ENCODE measurements around the gene PRDM5. TPM values are rescaled to one million over a fixed set of nuclear protein-coding genes. Genes with fewer than 3 reads are reported as not detected.

PRDM5 gene
- total RNA-seq, 6 experiments from 2014 or later = 0.20 to 0.64 (median 0.36) TPM

- no peak for ATAC-seq
- intact Hi-C loops (cut with DNase I) = no loop called here
- WGBS (ENCODE audit: insufficient coverage, low coverage, low lambda C conversion rate, missing lambda C conversion rate) = 54% methylated on average over 2 of the region's 2 CpGs
Observed at GRCh38 chr4:120761070-120761469, 161.5 kb downstream of the PRDM5 start.

DNA sequence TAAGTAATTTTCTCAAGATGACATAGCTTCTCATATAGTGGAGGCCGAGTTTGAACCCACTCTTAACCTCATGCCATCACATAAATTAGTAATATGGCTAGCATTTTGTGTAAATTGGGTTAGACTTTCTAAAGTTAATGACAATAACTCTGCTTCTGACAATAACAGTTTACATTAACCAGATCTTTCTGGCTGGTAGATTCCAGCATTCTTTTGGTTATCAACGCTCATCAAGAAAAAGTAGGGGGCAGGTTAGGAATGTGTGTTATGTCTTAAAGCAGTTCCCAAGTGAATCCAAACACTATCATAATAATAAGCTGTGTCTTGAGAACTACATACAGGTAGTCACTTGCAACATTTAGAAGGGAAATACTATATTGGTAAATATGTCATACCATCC, 162.5 kb downstream of the PRDM5 start:
- DNase-seq = no peak
- intact Hi-C loops (cut with DNase I) = no loop called here
- Histone ChIP-seq H3K4me3 (no peak overlapping the region), H3K9me3 (no peaks in the 10 kb centered on the region), H3K27ac (no peak overlapping the region), H3K36me3 (no peaks in the 10 kb centered on the region), H3K27me3 (no peaks in the 10 kb centered on the region), H3K4me1 (no peaks in the 10 kb centered on the region)
- no peak for ATAC-seq
- WGBS (ENCODE audit: insufficient coverage, low coverage, low lambda C conversion rate, missing lambda C conversion rate) = 53% methylated on average over 2 of the region's 2 CpGs
- TF ChIP-seq CTCF (IDR thresholded peaks at IDR 0.05) = no peak
- no peak for TF ChIP-seq POLR2A (IDR thresholded peaks at IDR 0.05)

More at GRCh38 chr4:120761070-120761469, 161.5 kb downstream of the PRDM5 start:
- no peak overlapping the region for H3K4me3 ChIP-seq
- no peaks in the 10 kb centered on the region for H3K27me3 ChIP-seq
- no peaks in the 10 kb centered on the region for H3K4me1 ChIP-seq
- no peak overlapping the region for H3K27ac ChIP-seq
- H3K9me3 ChIP-seq = no peaks in the 10 kb centered on the region
- DNase-seq = no peak
- H3K36me3 ChIP-seq = no peaks in the 10 kb centered on the region
- TF ChIP-seq POLR2A (IDR thresholded peaks at IDR 0.05) (no peak), CTCF (IDR thresholded peaks at IDR 0.05) (no peak)

DNA sequence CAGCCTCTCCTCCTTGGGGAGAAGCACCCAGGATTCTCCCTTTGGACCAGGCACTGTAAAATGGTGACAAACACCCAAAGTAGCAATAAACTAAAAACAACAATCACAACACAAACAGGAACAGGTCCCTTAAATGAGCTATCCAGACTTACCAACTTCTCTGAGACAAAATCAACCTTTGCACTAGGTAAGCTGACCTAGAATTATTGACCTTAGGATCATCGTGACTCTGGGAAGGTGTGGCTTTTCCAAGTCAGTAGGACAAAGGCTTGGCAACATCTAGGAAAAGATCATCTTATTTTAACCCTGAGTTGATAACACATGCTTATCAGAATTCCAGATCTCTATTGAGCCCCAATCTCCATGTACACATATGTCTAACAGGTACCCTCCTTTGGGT, 166.7 kb downstream of the PRDM5 start:
- no peaks in the 10 kb centered on the region for H3K4me1 ChIP-seq
- no peaks in the 10 kb centered on the region for H3K9me3 ChIP-seq
- TF ChIP-seq CTCF (IDR thresholded peaks at IDR 0.05) (no peak), POLR2A (IDR thresholded peaks at IDR 0.05) (no peak)
- H3K4me3 ChIP-seq = no peak overlapping the region
- DNase-seq (no peak), ATAC-seq (no peak)
- H3K27me3 ChIP-seq = no peaks in the 10 kb centered on the region
- H3K36me3 ChIP-seq = no peaks in the 10 kb centered on the region
- H3K27ac ChIP-seq = no peak overlapping the region
- intact Hi-C loops (cut with DNase I) = no loop called here
- WGBS (ENCODE audit: insufficient coverage, low coverage, low lambda C conversion rate, missing lambda C conversion rate) = no CpG with 5 or more reads among the region's 1 CpG

DNA sequence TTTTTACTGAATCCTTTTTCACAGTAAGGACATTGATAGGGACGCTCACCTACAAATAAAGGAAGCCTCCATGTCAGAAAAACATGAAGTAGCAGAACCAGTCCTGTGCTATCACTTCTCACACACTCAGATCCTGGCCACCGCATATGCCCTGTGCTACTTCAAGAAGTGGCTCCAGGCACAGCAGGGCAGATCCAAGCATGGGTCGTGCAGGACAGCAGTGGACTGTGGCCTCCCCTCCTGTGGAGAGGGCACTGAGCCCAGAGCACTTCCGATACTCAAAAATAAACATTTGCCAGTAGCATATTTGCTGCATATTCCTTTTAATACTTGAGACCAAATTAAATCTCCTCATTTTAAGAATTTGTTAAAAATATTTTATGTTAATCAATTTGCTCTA, 167.9 kb downstream of the PRDM5 start:
- no peak for ATAC-seq
- Histone ChIP-seq H3K4me3 (no peak overlapping the region), H3K4me1 (no peaks in the 10 kb centered on the region), H3K9me3 (no peaks in the 10 kb centered on the region), H3K27me3 (no peaks in the 10 kb centered on the region), H3K36me3 (no peaks in the 10 kb centered on the region), H3K27ac (no peak overlapping the region)
- intact Hi-C loops (cut with DNase I) = no loop called here
- WGBS (ENCODE audit: insufficient coverage, low coverage, low lambda C conversion rate, missing lambda C conversion rate) = 57% methylated on average over 4 of the region's 4 CpGs
- no peak for TF ChIP-seq CTCF (IDR thresholded peaks at IDR 0.05)
- no peak for TF ChIP-seq POLR2A (IDR thresholded peaks at IDR 0.05)
- no peak for DNase-seq

DNA sequence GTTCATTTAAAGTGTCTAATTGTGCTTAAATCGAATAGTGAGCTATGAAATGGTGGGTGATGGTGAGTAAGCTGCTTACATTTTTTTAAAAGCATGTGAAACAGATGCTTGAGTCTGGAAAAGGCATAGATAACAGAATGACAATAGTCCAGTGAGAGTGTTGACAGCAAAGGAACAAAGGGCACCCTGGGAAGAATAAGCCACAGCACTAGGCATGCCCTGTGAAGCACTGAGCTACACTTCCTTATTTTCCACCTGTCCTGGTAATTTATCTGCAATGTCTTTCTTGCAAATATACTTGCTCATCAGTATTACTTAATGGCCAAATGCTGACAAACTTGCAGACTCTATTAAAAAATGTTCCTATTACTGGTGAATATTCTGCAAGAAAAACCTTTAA, 168.7 kb downstream of the PRDM5 start:
- H3K4me1 ChIP-seq = no peaks in the 10 kb centered on the region
- WGBS (ENCODE audit: insufficient coverage, low coverage, low lambda C conversion rate, missing lambda C conversion rate) = 37% methylated on average over 1 of the region's 1 CpG
- H3K27me3 ChIP-seq = no peaks in the 10 kb centered on the region
- H3K9me3 ChIP-seq = no peaks in the 10 kb centered on the region
- intact Hi-C loops (cut with DNase I) = no loop called here
- H3K36me3 ChIP-seq = no peaks in the 10 kb centered on the region
- no peak for DNase-seq
- H3K27ac ChIP-seq = no peak overlapping the region
- TF ChIP-seq CTCF (IDR thresholded peaks at IDR 0.05) = no peak
- TF ChIP-seq POLR2A (IDR thresholded peaks at IDR 0.05) = no peak
- no peak overlapping the region for H3K4me3 ChIP-seq
- ATAC-seq = no peak

Measured in right lobe of liver (tissue), 6 donors.